H1 (cell line): ENCODE results near the gene AGBL4. TPM values are rescaled to one million over a fixed set of nuclear protein-coding genes. Genes with fewer than 3 reads are reported as not detected.

Source experiments
- CTCF ChIA-PET: fragments of 300-600 bp; sonication (Branson Sonifier 250); formaldehyde crosslinking; loops from one replicate; lab custom pipeline; 2021; ENCODE audit not compliant: partially characterized antibody; lab: Charles Lee
- POLR2A ChIA-PET: fragments of 300-600 bp; sonication (Branson Sonifier 250); formaldehyde crosslinking; loops from one replicate; lab custom pipeline; 2021; ENCODE audit warnings: inconsistent platforms; ENCODE audit not compliant: partially characterized antibody; lab: Charles Lee
- DNase-seq, 2 experiments: peaks; one replicate each; pipeline versions ENCODE4 v3.0.0 to v3.0.0-alpha.2; 2010 to 2022; ENCODE audit warnings: low spot score in 2 of 2, low read depth in 1 of 2, mixed read lengths in 1 of 2
- FAIRE-seq: peaks from 2 replicates; lab custom pipeline; 2011; peaks lifted over from hg19 to GRCh38; lab: Jason Lieb, UNC
- H2AFZ ChIP-seq: 2 replicates; pipeline ENCODE4 v1.8.1; 2012; ENCODE audit warnings: low read length, inconsistent platforms
- H2AK5ac ChIP-seq: 2 replicates; pipeline ENCODE4 v1.6.1; 2013; ENCODE audit warnings: low read depth, low read length
- H2BK120ac ChIP-seq: replicated peaks from 2 replicates; pipeline ENCODE3; 2013; ENCODE audit warnings: low read depth, low read length, inconsistent platforms
- H2BK12ac ChIP-seq: 2 replicates; pipeline ENCODE4 v1.6.1; 2013; ENCODE audit warnings: low read depth, low read length
- H2BK15ac ChIP-seq: 2 replicates; pipeline ENCODE4 v1.6.1; 2013; ENCODE audit warnings: low read length
- H2BK20ac ChIP-seq: 2 replicates; pipeline ENCODE4 v1.6.1; 2013; ENCODE audit warnings: low read length
- H2BK5ac ChIP-seq: 2 replicates; pipeline ENCODE4 v1.6.1; 2013; ENCODE audit warnings: low read depth, low read length
- H3K14ac ChIP-seq: 2 replicates; pipeline ENCODE4 v1.6.1; 2013; ENCODE audit warnings: inconsistent platforms; ENCODE audit not compliant: insufficient read length
- H3K18ac ChIP-seq: 2 replicates; pipeline ENCODE4 v1.6.1; 2013; ENCODE audit warnings: low read length; ENCODE audit errors: extremely low read depth
- H3K23ac ChIP-seq: 2 replicates; pipeline ENCODE4 v1.6.1; 2013; ENCODE audit warnings: inconsistent platforms; ENCODE audit not compliant: insufficient read length
- H3K23me2 ChIP-seq: 2 replicates; pipeline ENCODE4 v1.6.1; 2013; ENCODE audit warnings: low read depth, low read length
- H3K27ac ChIP-seq: 2 replicates; pipeline ENCODE4 v1.6.1; 2011; ENCODE audit warnings: low read depth, low read length, inconsistent platforms
- H3K27me3 ChIP-seq, 4 experiments: replicated peaks in 1 of 4; 1 replicate in 1 of 4; 2 replicates in 3 of 4; pipeline versions ENCODE4 v1.6.1 to v1.8.1; 2011 to 2013; ENCODE audit warnings: low read length in 3 of 4, mild to moderate bottlenecking in 3 of 4, inconsistent platforms in 2 of 4, mixed read lengths in 2 of 4, moderate library complexity in 1 of 4; ENCODE audit not compliant: control insufficient read depth in 3 of 4, insufficient read depth in 3 of 4; ENCODE audit errors: extremely low read depth in 1 of 4
- H3K36me3 ChIP-seq, 4 experiments: 2 replicates each; pipeline versions ENCODE4 v1.6.1 to v1.8.1; 2011 to 2013; ENCODE audit warnings: mild to moderate bottlenecking in 4 of 4, low read length in 3 of 4, moderate library complexity in 2 of 4, control low read depth in 1 of 4, inconsistent platforms in 1 of 4; ENCODE audit not compliant: insufficient read depth in 4 of 4, control insufficient read depth in 2 of 4
- H3K4ac ChIP-seq: replicated peaks from 2 replicates; pipeline ENCODE3; 2013; ENCODE audit warnings: low read length, low read depth, mixed read lengths, inconsistent platforms; ENCODE audit not compliant: insufficient read length
- H3K4me1 ChIP-seq, 4 experiments: replicated peaks in 1 of 4; 1 replicate in 1 of 4; 2 replicates in 3 of 4; pipeline versions ENCODE4 v1.6.1 to v1.8.1; 2011 to 2013; ENCODE audit warnings: low read length in 3 of 4, inconsistent platforms in 2 of 4, mixed read lengths in 1 of 4; ENCODE audit not compliant: insufficient read depth in 4 of 4, control insufficient read depth in 3 of 4
- H3K4me2 ChIP-seq, 2 experiments: 2 replicates each; pipeline versions ENCODE4 v1.6.1 to v1.8.1; 2011 to 2013; ENCODE audit warnings: low read depth in 2 of 2, low read length in 2 of 2, control low read depth in 1 of 2, inconsistent platforms in 1 of 2, mild to moderate bottlenecking in 1 of 2; ENCODE audit not compliant: insufficient read depth in 1 of 2
- H3K4me3 ChIP-seq, 4 experiments: fragments of 200-600, 300-600 bp in 1 of 4; sonication (generic), shearing (Covaris generic), sonication (Bioruptor Twin) in 1 of 4; 2 replicates each; pipeline versions ENCODE4 v1.5.1 to v1.8.1; 2011 to 2016; ENCODE audit warnings: low read length in 4 of 4, low read depth in 3 of 4, control low read depth in 2 of 4, inconsistent platforms in 2 of 4, mild to moderate bottlenecking in 2 of 4, mixed read lengths in 1 of 4, moderate library complexity in 1 of 4; ENCODE audit not compliant: insufficient read depth in 2 of 4; ENCODE audit errors: extremely low read depth in 1 of 4
- H3K56ac ChIP-seq: replicated peaks from 2 replicates; pipeline ENCODE3; 2013; ENCODE audit warnings: low read depth, mild to moderate bottlenecking, mixed read lengths, low read length, inconsistent platforms; ENCODE audit not compliant: insufficient read length
- H3K79me1 ChIP-seq: 2 replicates; pipeline ENCODE4 v1.6.1; 2013; ENCODE audit warnings: low read depth, low read length, control low read depth
- H3K79me2 ChIP-seq, 2 experiments: 2 replicates each; pipeline versions ENCODE4 v1.6.1 to v1.8.1; 2012 to 2013; ENCODE audit warnings: low read length in 2 of 2, mild to moderate bottlenecking in 2 of 2, inconsistent platforms in 1 of 2; ENCODE audit not compliant: insufficient read depth in 2 of 2, control insufficient read depth in 1 of 2
- H3K9ac ChIP-seq, 4 experiments: replicated peaks in 1 of 4; 1 replicate in 1 of 4; 2 replicates in 3 of 4; pipeline versions ENCODE4 v1.6.1 to v1.8.1; 2011 to 2013; ENCODE audit warnings: low read depth in 3 of 4, low read length in 3 of 4, control low read depth in 2 of 4, mild to moderate bottlenecking in 2 of 4, moderate library complexity in 2 of 4, inconsistent platforms in 1 of 4; ENCODE audit errors: extremely low read depth in 1 of 4
- H3K9me3 ChIP-seq, 2 experiments: 2 replicates each; pipeline versions ENCODE4 v1.6.1 to v1.8.1; 2012 to 2013; ENCODE audit warnings: mild to moderate bottlenecking in 2 of 2, moderate library complexity in 2 of 2, control low read depth in 1 of 2, inconsistent platforms in 1 of 2, low read depth in 1 of 2, low read length in 1 of 2, mixed read lengths in 1 of 2; ENCODE audit not compliant: insufficient read depth in 2 of 2
- H4K20me1 ChIP-seq, 2 experiments: replicated peaks in 1 of 2; 2 replicates each; pipeline versions ENCODE3 to v1.8.1; 2011 to 2013; ENCODE audit warnings: inconsistent platforms in 2 of 2, low read length in 2 of 2, mild to moderate bottlenecking in 1 of 2; ENCODE audit not compliant: insufficient read depth in 2 of 2, control insufficient read depth in 1 of 2
- H4K5ac ChIP-seq: 2 replicates; pipeline ENCODE4 v1.6.1; 2013; ENCODE audit warnings: low read length, low read depth, mixed read lengths, inconsistent platforms; ENCODE audit not compliant: insufficient read length
- H4K8ac ChIP-seq: 2 replicates; pipeline ENCODE4 v1.8.0; 2013; ENCODE audit warnings: mild to moderate bottlenecking, moderate library complexity, low read length, inconsistent platforms; ENCODE audit not compliant: insufficient read depth; ENCODE audit errors: extremely low read depth
- H4K91ac ChIP-seq: replicated peaks from 2 replicates; pipeline ENCODE3; 2013; ENCODE audit warnings: low read length, mixed read lengths, inconsistent platforms; ENCODE audit not compliant: insufficient read length
- BACH1 ChIP-seq: IDR thresholded peaks from 2 replicates; pipeline ENCODE4 v1.6.1; 2012; ENCODE audit warnings: low read length, improper control_type of control experiment
- CBX5 ChIP-seq: fragments of 300-800, 300-1000 bp; sonication (generic); IDR thresholded peaks from 2 replicates; pipeline ENCODE4 v1.7.1; 2016; ENCODE audit warnings: antibody characterized with exemption, low read length, low read depth
- HDAC6 ChIP-seq: IDR thresholded peaks from one replicate; pipeline ENCODE4 v1.7.1; 2012; ENCODE audit warnings: low read depth, mild to moderate bottlenecking, inconsistent platforms, low read length, moderate library complexity
- KDM4A ChIP-seq: IDR thresholded peaks from one replicate; pipeline ENCODE4 v1.7.1; 2012; ENCODE audit warnings: low read depth, mild to moderate bottlenecking, moderate library complexity, low read length, inconsistent platforms; ENCODE audit not compliant: severe bottlenecking
- MAFK ChIP-seq: IDR thresholded peaks from 2 replicates; pipeline ENCODE4 v1.6.1; 2012; ENCODE audit warnings: low read depth, mild to moderate bottlenecking, improper control_type of control experiment, low read length
- POU5F1 ChIP-seq: IDR thresholded peaks from 2 replicates; pipeline ENCODE4 v1.6.1; 2011; ENCODE audit warnings: low read depth, mild to moderate bottlenecking, low read length, moderate library complexity
- RAD21 ChIP-seq, 2 experiments: IDR thresholded peaks in 1 of 2; conservative IDR thresholded peaks in 1 of 2; 2 replicates each; pipeline ENCODE4 v1.6.1; 2011; ENCODE audit warnings: low read depth in 2 of 2, low read length in 2 of 2, improper control_type of control experiment in 1 of 2, inconsistent platforms in 1 of 2, mild to moderate bottlenecking in 1 of 2, moderate library complexity in 1 of 2
- RXRA ChIP-seq: IDR thresholded peaks from 2 replicates; pipeline ENCODE4 v1.6.1; 2011; ENCODE audit warnings: low read depth, mild to moderate bottlenecking, low read length, moderate library complexity; ENCODE audit not compliant: insufficient read depth
- SRF ChIP-seq: IDR thresholded peaks from 2 replicates; pipeline ENCODE4 v1.6.1; 2011; ENCODE audit warnings: mild to moderate bottlenecking, low read depth, low read length, moderate library complexity
- USF2 ChIP-seq: IDR thresholded peaks from 2 replicates; pipeline ENCODE4 v1.6.1; 2011; ENCODE audit warnings: low read length, improper control_type of control experiment
- ZNF274 ChIP-seq: IDR thresholded peaks from 2 replicates; pipeline ENCODE4 v1.7.0; 2012; ENCODE audit warnings: low read length, borderline replicate concordance; ENCODE audit errors: extremely low read depth
- WGBS, 2 experiments: shearing (Covaris generic) in 1 of 2; methylation state at CpG; one replicate each; pipeline versions ENCODE4 v1.1.6 to v1.1.7; 2013 to 2015; ENCODE audit warnings: low lambda C conversion rate in 2 of 2, mixed read lengths in 2 of 2, inconsistent platforms in 1 of 2, low coverage in 1 of 2, missing lambda C conversion rate in 1 of 2; ENCODE audit not compliant: insufficient replicate concordance in 2 of 2, insufficient coverage in 1 of 2, insufficient read length in 1 of 2; ENCODE audit errors: extremely low coverage in 1 of 2, missing lambda C conversion rate in 1 of 2; 5-methylcytosine and 5-hydroxymethylcytosine counted together
- polyA plus RNA-seq, 7 experiments: library from polyadenylated mRNA; depleted of rRNA in 3 of 7; stranded (reverse) in 5 of 7; unstranded in 2 of 7; fragments of >200 nt in 5 of 7; fragments of 200-250 nt in 2 of 7; gene quantifications; 1 replicate in 5 of 7; 2 replicates in 1 of 7; 4 replicates in 1 of 7; pipeline versions ENCODE4 v1.2.1 to v1.2.3, GENCODE V29; 2011 to 2013; ENCODE audit warnings: missing spikeins in 2 of 7, mixed read lengths in 2 of 7
- total RNA-seq: library from RNA; stranded (reverse); fragmentation: NEBNext Ultra II Directional; extraction: Animal tissue kit (Norgen Biotek cat#: 25700); gene quantifications from 2 replicates; pipeline ENCODE4 v1.2.1, GENCODE V29; 2021

Gene AGBL4
- total and polyA plus RNA-seq, 2 of the 8 experiments (the other 6 are each of a cell fraction or from before 2014, with no cell fraction given) = 0.41 to 0.45 TPM

GRCh38 chr1:48704736-48705135, 1319.0 kb downstream of the AGBL4 start:
- no peak overlapping the region for H2AK5ac ChIP-seq
- H2AFZ ChIP-seq = no peak overlapping the region
- no peak overlapping the region for H2BK120ac ChIP-seq
- no peaks in the 10 kb centered on the region for H3K36me3 ChIP-seq
- H3K56ac ChIP-seq = no peak overlapping the region
- H3K4me2 ChIP-seq = no peak overlapping the region
- H4K20me1 ChIP-seq = no peaks in the 10 kb centered on the region
- no peaks in the 10 kb centered on the region for H3K9me3 ChIP-seq
- no peak overlapping the region for H2BK12ac ChIP-seq
- H2BK5ac ChIP-seq = no peak overlapping the region
- no peak overlapping the region for H3K23ac ChIP-seq
- H3K4me1 ChIP-seq = peaks cover 0 to 1% (median under 1%) of the 10 kb centered on the region in 4 experiments; a peak in 4 of 7 replicates
- H3K4me3 ChIP-seq = no peak overlapping the region
- H3K27ac ChIP-seq = no peak overlapping the region
- H3K27me3 ChIP-seq = no peaks in the 10 kb centered on the region
- no peak for DNase-seq
- no peak overlapping the region for H2BK15ac ChIP-seq
- H3K4ac ChIP-seq = no peak overlapping the region
- no peak overlapping the region for H4K8ac ChIP-seq
- no peaks in the 10 kb centered on the region for H3K79me2 ChIP-seq
- H3K14ac ChIP-seq = no peak overlapping the region
- H3K79me1 ChIP-seq = no peaks in the 10 kb centered on the region
- no peak overlapping the region for H2BK20ac ChIP-seq
- TF ChIP-seq USF2 (no peak), BACH1 (no peak), POU5F1 (no peak), MAFK (no peak), SRF (no peak), HDAC6 (no peak), KDM4A (no peak), RXRA (no peak), ZNF274 (no peak), RAD21 (IDR thresholded peaks at IDR 0.05 in 1 of 2, conservative IDR thresholded peaks at IDR 0.05 in 1 of 2; ENCODE audit: low read depth in 2 of 2, low read length in 2 of 2) (no peak), CBX5 (no peak)
- TF ChIP-seq, all 59 proteins: peak for 0
- FAIRE-seq = no peak
- Histone ChIP-seq H4K91ac (no peak overlapping the region), H3K18ac (no peak overlapping the region), H3K23me2 (no peaks in the 10 kb centered on the region), H3K9ac (no peak overlapping the region), H4K5ac (no peak overlapping the region)
- POLR2A ChIA-PET = no interaction called here
- CTCF ChIA-PET = interaction anchor here (1.8 to 2.1 kb wide), 2 partner anchors 8 to 132 kb away, joined by 6 to 14 read pairs; no protein-coding TSS in a partner anchor
- WGBS, 2 experiments = 88% methylated on average over 6 of the region's 6 CpGs; no CpG with 5 or more reads in 1 of the 2 experiments
